HG03354 (cell line): ENCODE data around the gene CORO7.
A peak's percentile ranks its signal among the peaks of the same experiment; 100 is the strongest.

Experiments
- ATAC-seq: cut with Tn5 transposase; IDR thresholded peaks from one replicate; pipeline ENCODE4 v1.9.1; 2021; ENCODE audit warnings: mild to moderate bottlenecking; ENCODE audit not compliant: unreplicated experiment, poor library complexity, severe bottlenecking

Gene CORO7

DNA sequence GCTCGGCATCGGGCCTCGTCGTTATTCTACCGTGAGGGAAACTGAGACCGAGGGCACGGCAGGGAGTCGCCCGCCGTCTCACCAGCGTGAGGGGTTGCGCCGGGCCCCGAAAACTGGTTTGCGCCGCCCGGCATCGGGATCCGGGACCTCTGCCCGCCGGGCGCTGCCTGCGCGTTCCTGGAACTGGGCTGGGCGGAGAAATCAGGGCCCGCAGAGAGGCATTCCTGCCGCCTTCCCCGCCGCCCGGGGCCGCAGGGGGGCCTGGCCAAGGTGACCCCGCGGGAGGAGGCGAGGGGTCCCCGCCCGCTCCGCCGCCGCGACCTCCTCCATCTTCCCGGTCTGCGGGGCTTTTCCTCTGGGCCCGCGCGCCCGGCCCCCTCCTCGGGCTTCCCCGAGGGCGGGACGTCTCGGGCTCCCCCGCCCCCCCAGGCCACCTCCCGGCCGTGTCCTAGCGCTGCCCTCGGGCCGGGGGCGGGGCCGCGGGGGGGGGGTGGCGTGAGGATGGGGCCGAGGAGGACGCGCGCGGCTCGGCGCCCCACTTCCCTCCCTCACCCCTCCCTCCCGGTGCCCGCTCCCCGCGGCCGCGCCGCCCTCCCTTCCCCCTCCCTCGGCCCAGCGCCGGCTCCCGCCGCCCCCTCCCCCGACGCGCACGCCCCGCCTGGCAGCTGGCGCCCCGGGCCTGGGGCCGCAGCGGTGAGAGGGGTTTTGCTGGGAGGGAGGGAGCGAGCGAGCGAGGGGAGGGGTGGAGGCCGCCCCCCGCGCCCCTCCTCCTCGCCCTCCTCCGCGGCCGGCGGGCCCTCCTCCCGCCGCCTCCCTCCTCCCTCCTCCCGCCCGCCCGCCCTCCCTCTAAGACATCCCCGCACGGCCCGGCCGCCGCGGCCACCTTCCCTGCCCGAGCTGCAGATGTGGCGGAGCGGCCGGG lies 100.9 kb downstream of the CORO7 start, which contains the start of gene GLIS2:
Gene GLIS2, plus strand, starts transcription at position 882 of the 922 bp plus-strand sequence. CDS start 16,214 bp downstream, outside the sequence.
- no peak for ATAC-seq

DNA sequence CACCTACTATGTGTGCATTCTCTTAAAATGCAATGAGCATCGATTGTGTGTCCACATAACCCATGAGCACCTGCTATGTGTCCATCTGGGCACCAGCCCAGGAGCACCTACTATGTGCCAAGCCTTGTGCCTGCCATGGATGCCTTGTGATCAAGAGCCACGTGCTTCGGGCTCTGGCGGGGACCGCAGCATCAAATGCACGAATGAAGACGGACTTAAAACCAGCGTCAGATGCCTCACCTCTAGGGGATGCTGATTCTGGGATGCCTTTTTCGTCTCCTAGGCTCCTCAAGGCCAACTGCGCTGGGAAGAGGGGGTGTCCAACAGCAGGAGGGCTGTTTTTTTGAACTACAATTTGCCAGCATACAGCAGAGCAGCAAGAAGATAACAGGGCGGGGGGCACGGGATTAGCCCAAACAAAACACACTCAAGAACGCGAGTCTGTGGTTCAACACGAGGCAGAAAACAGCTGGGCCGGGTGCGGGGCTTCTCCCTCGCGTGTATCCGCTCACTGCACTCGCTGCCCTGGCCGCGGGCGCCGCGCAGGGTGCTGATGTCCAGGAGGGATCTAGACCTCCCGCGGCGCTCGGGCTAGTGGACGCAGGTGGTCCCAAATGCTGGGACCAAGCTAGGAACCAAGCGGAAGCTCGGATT lies 101.7 kb downstream of the CORO7 start:
- no peak for ATAC-seq

DNA sequence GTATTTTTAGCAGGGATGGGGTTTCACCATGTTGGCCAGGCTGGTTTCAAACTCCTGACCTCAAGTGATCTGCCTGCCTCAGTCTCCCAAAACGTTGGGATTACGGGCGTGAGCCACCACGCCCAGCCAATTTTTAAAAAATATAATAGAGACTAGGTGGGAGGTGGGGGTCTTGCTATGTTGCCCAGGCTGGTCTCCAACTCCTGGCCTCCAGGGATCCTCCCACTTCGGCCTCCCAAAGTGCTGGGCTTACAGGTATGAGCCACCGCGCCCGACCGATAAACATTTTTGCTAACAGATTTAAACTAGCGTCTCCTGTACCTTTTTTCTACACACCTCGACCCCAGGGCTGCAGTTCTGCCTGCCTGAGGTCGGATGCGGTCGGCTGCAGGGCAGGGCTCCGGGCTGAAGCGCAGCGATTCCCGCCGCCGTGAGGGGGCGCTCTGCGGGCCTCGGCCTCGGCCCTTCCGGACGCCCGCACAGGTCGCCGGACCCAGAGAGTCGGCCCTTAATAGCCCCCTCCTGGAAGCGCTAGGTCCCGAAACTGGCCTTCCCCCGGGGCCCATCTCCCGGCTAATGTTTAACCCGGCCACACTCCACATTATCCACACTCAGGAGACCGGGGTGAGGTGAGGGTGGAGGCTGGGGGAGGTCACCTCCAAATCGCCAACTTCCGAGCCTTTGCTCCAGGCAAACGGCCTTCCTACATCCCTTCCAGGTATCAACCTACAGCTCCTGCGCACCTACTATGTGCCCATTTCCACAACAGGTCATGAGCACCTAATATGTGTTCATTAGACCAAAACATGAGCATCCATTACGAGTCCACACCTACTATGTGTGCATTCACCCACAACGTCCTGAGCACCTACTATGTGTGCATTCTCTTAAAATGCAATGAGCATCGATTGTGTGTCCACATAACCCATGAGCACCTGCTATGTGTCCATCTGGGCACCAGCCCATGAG lies 102.5 kb downstream of the CORO7 start:
- peak; percentile 64 for ATAC-seq

DNA sequence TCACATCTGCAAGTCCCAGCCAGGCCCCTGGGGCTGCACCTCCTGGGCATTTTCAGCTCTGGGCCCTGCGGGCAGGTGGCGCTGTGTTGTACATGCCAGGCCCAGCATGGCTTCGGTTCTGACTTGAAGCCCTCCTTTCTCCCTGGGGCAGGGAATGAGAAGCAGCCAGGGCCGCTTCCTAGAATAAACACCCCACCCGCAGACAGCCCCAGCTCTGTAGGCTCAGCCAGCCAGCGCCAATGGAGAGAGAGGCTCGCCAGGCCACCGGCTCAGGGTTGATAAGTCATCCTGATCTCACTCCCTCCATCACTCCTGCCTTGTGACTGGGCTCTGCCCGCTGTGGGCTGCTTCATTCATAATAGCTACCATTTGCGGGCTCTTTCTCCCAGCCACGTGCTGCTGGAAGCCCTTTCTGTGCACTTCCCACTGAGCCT lies 106.5 kb downstream of the CORO7 start:
- ATAC-seq = no peak

DNA sequence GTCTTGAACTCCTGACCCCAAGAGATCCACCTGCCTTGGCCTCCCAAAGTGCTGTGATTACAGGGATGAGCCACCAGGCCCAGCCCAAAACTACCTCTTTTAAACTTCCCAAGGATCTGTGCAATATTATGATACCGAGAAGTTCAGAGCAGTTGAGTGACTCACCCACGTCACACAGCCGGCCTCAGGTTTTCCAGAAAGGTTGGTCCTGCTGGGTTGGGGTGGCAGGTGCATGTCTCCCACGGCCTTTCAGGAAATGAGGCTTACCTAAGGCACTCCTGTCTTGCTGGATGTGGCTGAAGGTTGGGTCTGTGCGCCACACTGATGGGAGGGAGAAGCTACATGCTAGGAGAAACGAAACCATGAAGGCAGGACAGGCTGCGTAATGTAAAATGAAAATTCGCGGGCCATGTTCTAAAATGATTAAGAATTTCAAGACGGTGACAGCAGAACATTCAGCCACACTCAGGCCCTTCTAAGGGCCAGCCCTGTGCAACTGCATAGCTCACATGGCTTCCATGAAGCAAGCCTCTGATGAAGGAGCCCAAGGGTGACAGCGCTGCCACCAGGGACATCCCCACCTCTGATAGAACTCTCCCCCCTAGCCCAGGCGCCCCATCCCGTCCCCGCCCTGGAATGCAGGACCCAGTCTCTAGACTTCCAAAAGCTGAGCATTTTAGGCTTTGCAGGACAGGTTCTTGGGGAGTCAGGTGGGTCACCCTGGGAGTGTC lies 107.1 kb downstream of the CORO7 start:
- no peak for ATAC-seq

DNA sequence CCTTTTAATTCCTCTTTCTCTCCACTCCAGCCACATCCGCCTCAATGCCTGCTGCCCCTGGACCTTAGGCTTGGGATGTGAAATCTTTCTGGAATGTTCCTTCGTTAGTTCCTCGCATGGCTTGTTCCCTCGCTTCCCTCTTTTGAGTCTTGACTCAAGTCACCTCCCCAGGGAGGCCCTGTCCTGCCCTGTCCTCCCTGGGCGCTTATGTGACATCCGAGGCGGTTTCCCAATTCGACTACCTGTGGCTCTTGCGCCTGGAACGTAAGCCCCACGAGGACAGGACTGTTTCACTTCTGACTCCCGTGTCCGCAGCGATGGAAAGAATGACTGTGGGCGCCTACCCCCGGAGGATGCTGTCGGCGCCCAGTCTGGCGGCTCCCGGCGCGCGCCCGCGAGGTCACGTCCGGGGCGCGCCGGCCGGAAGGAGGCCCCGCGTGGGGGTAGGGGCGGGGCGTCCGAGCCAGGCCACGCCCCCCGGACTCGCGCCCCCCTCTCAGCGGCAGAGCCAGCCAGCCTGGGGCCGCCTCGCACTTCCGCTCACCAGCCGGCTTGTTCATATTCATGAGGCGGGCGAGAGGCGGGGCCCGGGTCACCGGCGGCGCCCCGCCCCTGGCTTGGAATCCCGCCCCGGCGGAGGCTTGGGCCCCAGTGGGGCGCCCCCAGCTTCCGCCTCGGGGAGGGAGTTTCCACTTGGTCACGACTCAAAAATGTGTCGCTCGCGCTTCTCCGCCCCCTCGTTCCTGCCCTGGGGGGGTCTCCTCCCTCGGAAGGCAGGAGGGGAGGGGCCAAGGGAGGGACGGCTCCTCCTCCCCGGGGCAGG lies 109.0 kb downstream of the CORO7 start:
- peak; percentile 90 for ATAC-seq

DNA sequence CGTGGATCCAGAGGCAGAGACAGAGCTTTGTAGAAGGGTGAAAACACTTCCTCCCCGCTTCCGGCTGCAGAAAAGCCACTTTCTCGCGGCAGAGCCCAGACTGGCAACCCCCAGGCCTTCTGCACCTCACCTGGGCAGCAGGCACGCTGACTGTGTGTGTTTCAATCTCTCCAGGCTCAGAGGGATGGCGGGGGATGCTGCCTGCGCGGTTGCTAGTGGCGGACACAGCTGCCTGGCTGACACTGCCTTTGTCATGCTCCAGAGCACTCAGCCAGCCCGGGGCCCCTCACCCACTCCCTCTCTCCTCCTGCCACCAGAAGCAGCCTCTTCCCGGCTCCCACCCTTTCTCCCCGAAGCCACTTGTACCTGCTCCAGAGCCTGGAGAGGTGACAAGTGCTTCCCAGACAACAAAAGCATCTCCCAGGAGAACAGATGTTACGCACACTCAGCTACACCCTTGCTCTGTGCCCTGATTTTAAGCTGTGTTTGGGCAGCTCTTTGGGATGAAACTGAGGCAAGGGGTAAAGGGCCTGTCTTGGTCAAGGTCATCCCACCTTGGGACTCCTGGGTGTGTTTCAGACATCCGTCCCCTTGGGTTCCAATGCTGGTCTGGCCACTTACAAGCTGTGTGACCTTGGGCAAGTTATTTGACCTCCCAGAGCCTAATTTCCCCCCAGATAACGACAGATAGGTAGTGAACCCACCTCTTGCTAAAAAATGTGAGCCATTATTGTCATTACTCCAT lies 109.8 kb downstream of the CORO7 start:
- ATAC-seq = no peak
